Thyroid gland (tissue), 4 donors: Measurements from ENCODE around the gene PHF21B. TPM values are rescaled to one million over a fixed set of nuclear protein-coding genes. Genes with fewer than 3 reads are reported as not detected.

Experiments used
- DNase-seq, 2 donors: peaks; one replicate each; pipeline ENCODE4 v3.0.0-alpha.2; 2019
- H3K27ac ChIP-seq, 3 donors: fragments of 200-600 bp; sonication (generic); 1 replicate in 2 of 3; 2 replicates in 1 of 3; pipeline ENCODE4 v1.5.1; 2016 to 2019; ENCODE audit warnings: mild to moderate bottlenecking in 1 of 3, moderate library complexity in 1 of 3
- H3K27me3 ChIP-seq: fragments of 200-600 bp; sonication (generic); one replicate; pipeline ENCODE4 v1.5.1; 2019
- H3K36me3 ChIP-seq, 2 donors: fragments of 200-600 bp; sonication (generic); one replicate each; pipeline ENCODE4 v1.5.1; 2016 to 2019
- H3K4me1 ChIP-seq, 2 donors: fragments of 200-600 bp; sonication (generic); one replicate each; pipeline ENCODE4 v1.5.1; 2017 to 2019
- H3K4me3 ChIP-seq, 3 donors: fragments of 200-600 bp; sonication (generic); replicated peaks in 1 of 3; 1 replicate in 2 of 3; 2 replicates in 1 of 3; pipeline ENCODE4 v1.5.1; 2016; ENCODE audit warnings: mild to moderate bottlenecking in 1 of 3
- H3K9me3 ChIP-seq: fragments of 200-600 bp; sonication (generic); one replicate; pipeline ENCODE4 v1.5.1; 2017
- POLR2A ChIP-seq, 2 donors: fragments of 450-650 bp; IDR thresholded peaks; one replicate each; pipeline ENCODE4 v1.6.1; 2017; ENCODE audit warnings: antibody characterized with exemption in 2 of 2, mild to moderate bottlenecking in 2 of 2, moderate library complexity in 1 of 2
- WGBS, 2 donors: methylation state at CpG; one replicate each; pipeline ENCODE4 v1.1.5; 2017; 5-methylcytosine and 5-hydroxymethylcytosine counted together
- intact Hi-C: fragments of 100-400 bp; cut with DNase I; formaldehyde crosslinking; loops from one replicate; pipeline ENCODE4 v1.15.1; 2023
- total RNA-seq, 4 donors: library from RNA; depleted of rRNA; stranded (reverse); fragments of >200 nt; gene quantifications; one replicate each; pipeline ENCODE4 v1.2.3, GENCODE V29; 2016
- TF ChIP-seq, protein P1 (sequence below), 6 experiments: fragments of 200-600 bp in 3 of 6; fragments of 450-650 bp in 3 of 6; sonication (generic) in 3 of 6; IDR thresholded peaks; one replicate each; pipeline ENCODE4 v1.5.1; 2016 to 2019; ENCODE audit warnings: antibody characterized with exemption in 6 of 6, mild to moderate bottlenecking in 2 of 6, inconsistent platforms in 1 of 6, moderate library complexity in 1 of 6

PHF21B gene
- total RNA-seq: 1 to 10 TPM in 3 of 4 donors, under 1 TPM in 1; 0.33 to 8.9 (median 2.2) TPM

GRCh38 chr22:45009606-45010531 is at the start of gene PHF21B:
PHF21B (minus strand) TSS chr22:45010005; CDS start chr22:45009549, 456 bp downstream.
- peak within 1 kb of the TSS in 1 of 3 donors; percentile 24 for H3K27ac ChIP-seq
- no peaks in the 10 kb centered on the region for H3K27me3 ChIP-seq
- H3K4me3 ChIP-seq: peak within 1 kb of the TSS in 2 of 3 donors; percentile 30 to 55
- 1% methylated on average over 25 to 40 of the region's 121 CpGs for WGBS, 2 donors
- intact Hi-C loops: no loop called here
- peak; percentile 76 to 79 for DNase-seq
- no peaks in the 10 kb centered on the region for H3K9me3 ChIP-seq
- no peaks in the 10 kb centered on the region for H3K36me3 ChIP-seq
- H3K4me1 ChIP-seq: peaks cover 15 to 27% of the 10 kb centered on the region in 2 donors
- TF ChIP-seq, protein P1, sequence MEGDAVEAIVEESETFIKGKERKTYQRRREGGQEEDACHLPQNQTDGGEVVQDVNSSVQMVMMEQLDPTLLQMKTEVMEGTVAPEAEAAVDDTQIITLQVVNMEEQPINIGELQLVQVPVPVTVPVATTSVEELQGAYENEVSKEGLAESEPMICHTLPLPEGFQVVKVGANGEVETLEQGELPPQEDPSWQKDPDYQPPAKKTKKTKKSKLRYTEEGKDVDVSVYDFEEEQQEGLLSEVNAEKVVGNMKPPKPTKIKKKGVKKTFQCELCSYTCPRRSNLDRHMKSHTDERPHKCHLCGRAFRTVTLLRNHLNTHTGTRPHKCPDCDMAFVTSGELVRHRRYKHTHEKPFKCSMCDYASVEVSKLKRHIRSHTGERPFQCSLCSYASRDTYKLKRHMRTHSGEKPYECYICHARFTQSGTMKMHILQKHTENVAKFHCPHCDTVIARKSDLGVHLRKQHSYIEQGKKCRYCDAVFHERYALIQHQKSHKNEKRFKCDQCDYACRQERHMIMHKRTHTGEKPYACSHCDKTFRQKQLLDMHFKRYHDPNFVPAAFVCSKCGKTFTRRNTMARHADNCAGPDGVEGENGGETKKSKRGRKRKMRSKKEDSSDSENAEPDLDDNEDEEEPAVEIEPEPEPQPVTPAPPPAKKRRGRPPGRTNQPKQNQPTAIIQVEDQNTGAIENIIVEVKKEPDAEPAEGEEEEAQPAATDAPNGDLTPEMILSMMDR (IDR thresholded peaks at IDR 0.05): no peak
- peak in 1 of 2 donors; percentile 63 for TF ChIP-seq POLR2A (IDR thresholded peaks at IDR 0.05)

DNA sequence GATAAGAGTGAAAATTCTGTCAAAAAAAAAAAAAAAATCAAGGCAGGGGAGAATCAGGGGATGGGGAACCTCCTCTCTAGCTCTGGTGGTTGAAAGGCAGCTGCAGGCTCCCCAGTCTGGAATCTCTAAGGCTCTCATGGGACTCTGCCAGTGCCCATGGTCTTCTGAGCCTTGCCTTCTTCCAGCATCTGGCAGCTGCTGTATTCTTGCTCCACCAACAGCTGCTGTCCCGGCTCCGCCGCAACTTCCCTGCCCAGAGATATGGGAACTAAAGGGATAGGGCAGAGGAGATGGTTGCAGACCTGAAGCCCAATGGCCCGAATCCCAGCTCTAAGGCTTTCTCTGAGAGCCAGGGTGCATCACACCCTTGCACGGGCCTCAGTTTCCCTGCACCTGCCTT is 49.5 kb upstream of the PHF21B start:
- Histone ChIP-seq H3K27me3 (no peaks in the 10 kb centered on the region), H3K36me3 (no peaks in the 10 kb centered on the region), H3K27ac (no peak overlapping the region), H3K9me3 (no peaks in the 10 kb centered on the region), H3K4me3 (no peak overlapping the region), H3K4me1 (no peaks in the 10 kb centered on the region)
- TF ChIP-seq POLR2A (IDR thresholded peaks at IDR 0.05): no peak
- TF ChIP-seq, protein P1 (IDR thresholded peaks at IDR 0.05): no peak
- DNase-seq: no peak
- WGBS, 2 donors: 83 to 88% methylated on average over 5 of the region's 5 CpGs
- intact Hi-C loops: no loop called here

DNA sequence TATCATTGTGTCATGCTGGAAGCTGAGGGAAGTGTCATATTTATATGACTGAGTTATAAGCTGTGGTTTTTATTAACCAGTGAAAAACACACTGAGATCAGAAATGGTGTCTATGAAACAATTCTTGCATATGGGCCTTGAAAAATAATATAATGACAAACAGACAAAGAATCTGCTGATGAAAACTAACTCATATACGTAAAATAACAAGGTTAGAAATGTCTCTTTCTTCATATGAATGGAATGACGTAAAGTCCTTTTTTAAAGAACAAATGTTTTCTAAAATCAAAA is 48.8 kb upstream of the PHF21B start:
- no peak overlapping the region for H3K27ac ChIP-seq
- intact Hi-C loops: no loop called here
- no peaks in the 10 kb centered on the region for H3K36me3 ChIP-seq
- no peaks in the 10 kb centered on the region for H3K4me1 ChIP-seq
- WGBS, 2 donors: 84 to 88% methylated on average over 2 of the region's 2 CpGs
- DNase-seq: no peak
- TF ChIP-seq, protein P1 (IDR thresholded peaks at IDR 0.05): no peak
- no peak for TF ChIP-seq POLR2A (IDR thresholded peaks at IDR 0.05)
- H3K4me3 ChIP-seq: no peak overlapping the region
- no peaks in the 10 kb centered on the region for H3K9me3 ChIP-seq
- H3K27me3 ChIP-seq: no peaks in the 10 kb centered on the region

DNA sequence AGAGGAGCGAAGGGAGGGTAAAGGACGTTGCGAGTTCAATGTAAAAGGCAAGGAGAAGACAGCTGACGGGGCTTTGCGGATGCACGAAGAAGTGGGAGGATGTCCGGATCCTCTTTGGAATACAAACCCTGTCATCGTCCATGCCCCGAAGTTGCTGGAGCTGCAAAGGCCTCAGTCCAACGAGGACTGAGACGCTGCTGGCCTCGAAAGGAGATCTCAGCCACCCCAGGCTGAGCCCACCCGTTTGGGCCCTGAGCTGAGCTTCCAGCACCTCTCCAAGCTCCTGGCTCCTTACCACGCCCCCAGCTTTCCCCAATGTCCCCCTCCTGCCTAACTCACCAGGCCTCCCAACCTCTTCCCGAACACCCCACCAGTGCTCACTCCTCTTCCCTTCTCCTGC is 46.1 kb upstream of the PHF21B start:
- Histone ChIP-seq H3K4me1 (no peaks in the 10 kb centered on the region), H3K27me3 (no peaks in the 10 kb centered on the region), H3K36me3 (no peaks in the 10 kb centered on the region), H3K9me3 (no peaks in the 10 kb centered on the region), H3K27ac (no peak overlapping the region), H3K4me3 (no peak overlapping the region)
- TF ChIP-seq, protein P1 (IDR thresholded peaks at IDR 0.05): no peak
- TF ChIP-seq POLR2A (IDR thresholded peaks at IDR 0.05): no peak
- no peak for DNase-seq
- intact Hi-C loops: no loop called here
- WGBS, 2 donors: 72 to 82% methylated on average over 15 of the region's 15 CpGs

- 69% methylated on average over 1 of the region's 1 CpG; no CpG with 5 or more reads in 1 of the 2 donors for WGBS, 2 donors
- no peak for DNase-seq
- intact Hi-C loops: no loop called here
- Histone ChIP-seq H3K9me3 (no peaks in the 10 kb centered on the region), H3K27me3 (no peaks in the 10 kb centered on the region), H3K4me3 (no peak overlapping the region), H3K27ac (no peak overlapping the region), H3K36me3 (no peaks in the 10 kb centered on the region), H3K4me1 (no peaks in the 10 kb centered on the region)
- TF ChIP-seq, protein P1 (IDR thresholded peaks at IDR 0.05): no peak
- no peak for TF ChIP-seq POLR2A (IDR thresholded peaks at IDR 0.05)
Observed at GRCh38 chr22:45053571-45053970, 43.8 kb upstream of the PHF21B start.
